GM12878 (cell line): ENCODE results near the gene PHB1. TPM values are rescaled to one million over a fixed set of nuclear protein-coding genes. Genes with fewer than 3 reads are reported as not detected.

Experiments
- ATAC-seq: fragments of 200-7000 bp; cut with Tn5 transposase; 3 replicates; pipeline ENCODE4 v1.9.1; 2020; ENCODE audit warnings: mild to moderate bottlenecking, moderate library complexity
- BruUV-seq: library from RNA; stranded (reverse); fragments of 400-500 nt; replicated peaks from 2 replicates; lab custom pipeline; 2021; lab: Mats Ljungman, UMichigan
- CTCF ChIA-PET: fragments of 300-600 bp; sonication (Branson Sonifier 250); formaldehyde crosslinking; extraction: SDS; loops from one replicate; lab custom pipeline; 2021; ENCODE audit warnings: inconsistent platforms; lab: Yijun Ruan, JAX
- POLR2A ChIA-PET: fragments of 350-600 bp; formaldehyde crosslinking; extraction: SDS; loops from one replicate; lab custom pipeline; 2021; ENCODE audit warnings: inconsistent platforms; lab: Charles Lee
- RAD21 ChIA-PET: fragments of 300-600 bp; sonication (Branson Sonifier 250); formaldehyde crosslinking; loops from one replicate; lab custom pipeline; 2023; ENCODE audit warnings: antibody characterized with exemption; ENCODE audit not compliant: unreplicated experiment; lab: Charles Lee
- SMC1A ChIA-PET: fragments of 300-600 bp; sonication (Branson Sonifier 250); formaldehyde crosslinking; loops from one replicate; lab custom pipeline; 2023; ENCODE audit not compliant: unreplicated experiment, uncharacterized antibody; lab: Charles Lee
- DNase-seq: peaks from one replicate; pipeline ENCODE4 v3.0.0-alpha.2; 2011; ENCODE audit warnings: low read depth, low spot score
- FAIRE-seq: peaks from 3 replicates; lab custom pipeline; 2011; peaks lifted over from hg19 to GRCh38; lab: Jason Lieb, UNC
- H2AFZ ChIP-seq: 2 replicates; pipeline ENCODE4 v1.6.0; 2011; ENCODE audit warnings: low read depth, low read length, control low read depth; ENCODE audit not compliant: control insufficient read depth
- H3K27ac ChIP-seq: 2 replicates; pipeline ENCODE4 v1.5.1; 2011; ENCODE audit warnings: control low read depth; ENCODE audit not compliant: control insufficient read depth, insufficient read depth
- H3K27me3 ChIP-seq, 2 experiments: replicated peaks in 1 of 2; 2 replicates each; pipeline versions ENCODE4 v1.6.0 to v1.6.1; 2011; ENCODE audit warnings: low read length in 1 of 2; ENCODE audit not compliant: control insufficient read depth in 2 of 2, insufficient read depth in 2 of 2
- H3K36me3 ChIP-seq, 2 experiments: 2 replicates each; pipeline ENCODE4 v1.5.1; 2011; ENCODE audit warnings: low read length in 1 of 2; ENCODE audit not compliant: control insufficient read depth in 2 of 2, insufficient read depth in 2 of 2
- H3K4me1 ChIP-seq: 2 replicates; pipeline ENCODE4 v1.6.1; 2011; ENCODE audit warnings: mild to moderate bottlenecking, low read length, moderate library complexity, mixed read lengths; ENCODE audit not compliant: control insufficient read depth, insufficient read depth
- H3K4me2 ChIP-seq: 2 replicates; pipeline ENCODE4 v1.6.0; 2011; ENCODE audit warnings: control low read depth; ENCODE audit not compliant: control insufficient read depth, insufficient read depth
- H3K4me3 ChIP-seq: fragments of 200-600 bp; sonication (generic); 2 replicates; pipeline ENCODE4 v1.5.1; 2016
- H3K79me2 ChIP-seq: 2 replicates; pipeline ENCODE4 v1.6.0; 2011; ENCODE audit warnings: low read length; ENCODE audit not compliant: control insufficient read depth, insufficient read depth
- H3K9ac ChIP-seq: 2 replicates; pipeline ENCODE4 v1.8.0; 2011; ENCODE audit warnings: low read length, control low read depth, mixed read lengths; ENCODE audit not compliant: control insufficient read depth, insufficient read depth
- H3K9me3 ChIP-seq: replicated peaks from 3 replicates; pipeline ENCODE4 v1.5.1; 2011; ENCODE audit warnings: mild to moderate bottlenecking, low read length; ENCODE audit not compliant: control insufficient read depth, insufficient read depth
- H4K20me1 ChIP-seq: 2 replicates; pipeline ENCODE4 v1.6.0; 2011; ENCODE audit not compliant: control insufficient read depth, insufficient read depth
- ASH2L ChIP-seq: fragments of 300-600, 200-600 bp; sonication (generic); IDR thresholded peaks from 2 replicates; pipeline ENCODE4 v1.6.1; 2017; ENCODE audit warnings: low read depth, mild to moderate bottlenecking, borderline replicate concordance
- BCL11A ChIP-seq: IDR thresholded peaks from 2 replicates; pipeline ENCODE4 v1.6.1; 2011; ENCODE audit warnings: low read depth, low read length
- HCFC1 ChIP-seq: fragments of 150-350 bp; IDR thresholded peaks from 2 replicates; pipeline ENCODE4 v1.6.1; 2014; ENCODE audit warnings: low read length
- POLR2AphosphoS2 ChIP-seq: IDR thresholded peaks from 2 replicates; pipeline ENCODE4 v1.6.1; 2011; ENCODE audit warnings: low read depth, mild to moderate bottlenecking, low read length, improper control_type of control experiment, moderate library complexity
- POU2F2 ChIP-seq: IDR thresholded peaks from 3 replicates; pipeline ENCODE4 v1.6.1; 2011; ENCODE audit warnings: low read depth, mild to moderate bottlenecking, low read length, borderline replicate concordance
- STAT1 ChIP-seq: fragments of 450-650 bp; conservative IDR thresholded peaks from 2 replicates; pipeline ENCODE4 v1.6.1; 2014; ENCODE audit warnings: antibody characterized with exemption, mild to moderate bottlenecking
- TARDBP ChIP-seq: IDR thresholded peaks from 2 replicates; pipeline ENCODE4 v1.6.1; 2016; ENCODE audit warnings: borderline replicate concordance
- ZNF622 ChIP-seq: fragments of 450-650 bp; IDR thresholded peaks from 2 replicates; pipeline ENCODE4 v1.6.1; 2017; ENCODE audit warnings: mild to moderate bottlenecking, inconsistent platforms
- WGBS: methylation state at CpG from one replicate; pipeline ENCODE4 v1.1.6; 2016; ENCODE audit warnings: low lambda C conversion rate; ENCODE audit not compliant: insufficient replicate concordance, insufficient coverage; ENCODE audit errors: missing lambda C conversion rate; 5-methylcytosine and 5-hydroxymethylcytosine counted together
- in situ Hi-C: fragments of 300-500 bp; cut with MboI; formaldehyde crosslinking; loops from 9 replicates; pipeline ENCODE4 v1.14.3; 2018; ENCODE audit warnings: mixed read lengths
- intact Hi-C: fragments of 100-400 bp; cut with micrococcal nuclease; formaldehyde crosslinking; loops from one replicate; pipeline ENCODE4 v1.14.2; 2022; ENCODE audit not compliant: unreplicated experiment
- polyA plus RNA-seq, 11 experiments: library from polyadenylated mRNA; depleted of rRNA in 4 of 11; unstranded in 6 of 11; stranded (reverse) in 5 of 11; fragments of >200 nt; fragmentation: Nextera tagmentation in 4 of 11; fragmentation: Illumina TruSeq in 1 of 11; extraction: Ambion mirVana in 4 of 11; extraction: Trizol in 1 of 11; gene quantifications; 1 replicate in 1 of 11; 2 replicates in 10 of 11; pipeline versions ENCODE4 v1.2.1 to v1.2.3, GENCODE V29; 2011 to 2016; ENCODE audit warnings: inconsistent platforms in 2 of 11, missing spikeins in 2 of 11, low read depth in 1 of 11
- total RNA-seq, 4 experiments: library from RNA; depleted of rRNA in 3 of 4; stranded (reverse); fragments of >200 nt in 3 of 4; fragmentation: Illumina TruSeq in 1 of 4; extraction: Trizol in 1 of 4; gene quantifications; 2 replicates each; pipeline versions ENCODE4 v1.2.1 to v1.2.3, GENCODE V29; 2013 to 2021

Gene PHB1
- total and polyA plus RNA-seq, 10 of the 15 experiments (the other 5 are each of a cell fraction or from before 2014, with no cell fraction given) = 117 to 466 (median 248) TPM

GRCh38 chr17:49388692-49389513 lies 25.8 kb downstream of the PHB1 start:
- TF ChIP-seq ASH2L (no peak), BCL11A (no peak), STAT1 (no peak), TARDBP (no peak), POU2F2 (no peak), POLR2AphosphoS2 (no peak), HCFC1 (no peak), ZNF622 (no peak)
- TF ChIP-seq, all 136 proteins: peak for 0
- Histone ChIP-seq H2AFZ (peak overlapping the region; percentile 11), H3K27me3 (no peaks in the 10 kb centered on the region), H4K20me1 (no peaks in the 10 kb centered on the region), H3K4me1 (peaks cover 39% of the 10 kb centered on the region), H3K4me2 (peak overlapping the region; percentile 80), H3K9me3 (no peaks in the 10 kb centered on the region), H3K36me3 (no peaks in the 10 kb centered on the region), H3K79me2 (no peaks in the 10 kb centered on the region), H3K27ac (peak overlapping the region; percentile 55), H3K9ac (no peak overlapping the region; the same call in 1 of the 2 replicates), H3K4me3 (no peak overlapping the region)
- in situ Hi-C loops (no loop called here), intact Hi-C loops (no loop called here)
- DNase-seq (no peak), ATAC-seq (no peak), FAIRE-seq (no peak)
- BruUV-seq = no TSS peak
- 33% methylated on average over 8 of the region's 8 CpGs for WGBS
- SMC1A ChIA-PET = interaction anchor here (1.1 to 4.6 kb wide), 7 partner anchors 10 to 169 kb away, joined by 3 to 22 read pairs (median 5); no protein-coding TSS in a partner anchor
- RAD21 ChIA-PET = interaction anchor here (1.2 to 3.0 kb wide), 3 partner anchors 12 to 59 kb away, joined by 3 to 10 read pairs (median 3); no protein-coding TSS in a partner anchor
- POLR2A ChIA-PET = no interaction called here
- CTCF ChIA-PET = interaction anchor here (1.0 to 7.4 kb wide), 8 partner anchors 9 to 168 kb away, joined by 3 to 71 read pairs (median 5); no protein-coding TSS in a partner anchor
